Measurements from ENCODE around the gene MAPK14. TPM values are rescaled to one million over a fixed set of nuclear protein-coding genes. Genes with fewer than 3 reads are reported as not detected.

Gene MAPK14
- total RNA-seq, 2 donors from 2014 or later = 62.2 to 76.1 TPM

DNA sequence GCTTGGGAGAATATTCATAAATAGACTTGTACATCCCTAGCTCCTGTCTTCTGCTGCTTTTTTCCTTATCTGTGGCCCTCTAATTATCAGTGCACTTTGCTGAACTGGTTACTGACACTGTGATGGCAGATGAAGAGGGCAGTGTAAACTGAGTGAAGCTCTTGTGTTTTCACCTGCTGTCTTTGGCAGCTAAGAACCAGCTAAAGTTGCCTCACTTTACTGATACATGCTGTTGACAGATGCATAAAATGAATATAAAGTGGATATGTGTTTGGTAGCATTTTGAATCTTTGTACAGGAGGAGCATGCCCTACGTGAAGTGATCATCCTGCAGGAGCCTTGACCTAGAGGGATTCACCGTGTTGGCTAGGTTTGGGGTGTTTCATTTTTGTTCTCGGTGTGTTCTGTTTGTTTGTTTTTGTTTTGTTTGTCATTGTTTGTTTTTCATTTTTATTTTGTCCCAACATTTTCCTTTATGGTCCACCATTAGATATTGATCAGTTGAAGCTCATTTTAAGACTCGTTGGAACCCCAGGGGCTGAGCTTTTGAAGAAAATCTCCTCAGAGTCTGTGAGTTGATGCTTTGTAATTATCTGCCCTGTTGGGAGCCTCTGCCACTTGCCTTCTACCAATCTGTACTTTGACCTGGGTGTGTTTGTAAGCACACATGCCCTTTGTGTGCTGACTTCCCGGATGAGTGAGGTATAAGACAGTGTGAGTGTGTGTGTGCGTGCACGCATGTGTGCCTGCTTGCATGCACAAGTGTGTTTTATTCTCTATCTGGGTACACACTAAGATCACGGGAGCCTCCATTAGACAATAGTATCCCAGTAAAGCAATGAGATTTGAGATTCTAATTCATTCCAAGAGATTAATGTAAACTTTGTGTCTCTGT lies 68.1 kb downstream of the MAPK14 start:
- intact Hi-C loops (cut with DNase I) = loop anchor here (2.0 kb wide), 1 partner anchor 69 kb away; the partner anchor contains the start of gene MAPK14
- Histone ChIP-seq H3K27ac (peak overlapping the region; percentile 74), H3K27me3 (no peaks in the 10 kb centered on the region), H3K9me3 (no peaks in the 10 kb centered on the region), H3K9ac (ENCODE audit: low read depth in 2 of 2, low read length in 2 of 2) (peak overlapping the region; percentile 36 to 52), H3K36me3 (no peaks in the 10 kb centered on the region), H3K4me1 (peaks cover 4% of the 10 kb centered on the region), H3K4me3 (no peak overlapping the region)
- DNase-seq = peak; percentile 83
- no peak for TF ChIP-seq CTCF (IDR thresholded peaks at IDR 0.05)

DNA sequence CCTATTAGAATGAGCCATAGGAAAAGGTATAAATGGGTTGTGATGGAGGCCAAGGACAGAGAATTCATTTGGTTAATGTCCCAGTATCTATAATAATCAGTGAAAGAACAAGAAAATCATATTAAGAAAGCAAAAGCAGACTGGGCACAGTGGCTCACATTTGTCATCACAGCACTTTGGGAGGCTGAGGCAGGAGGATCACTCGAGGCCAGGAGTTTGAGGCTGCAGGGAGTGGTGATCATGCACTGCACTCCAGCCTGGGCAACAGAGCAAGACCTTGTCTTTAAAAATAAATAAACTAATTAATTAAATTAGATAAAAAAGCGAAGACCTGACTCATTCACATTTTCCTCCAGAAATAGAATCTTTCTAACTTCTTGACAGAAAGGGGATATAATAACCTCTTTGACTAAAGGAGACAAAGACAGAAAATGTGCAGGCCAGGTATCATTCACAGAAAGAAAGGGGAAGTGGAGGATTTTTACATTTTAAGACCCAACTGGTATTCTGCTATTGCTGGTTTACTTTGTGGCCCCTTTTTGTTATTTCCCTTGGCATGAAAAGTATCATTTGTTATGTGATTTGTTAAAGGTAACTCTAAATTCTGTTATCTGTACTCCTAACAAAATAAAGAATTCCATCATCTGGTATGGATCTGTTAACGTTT lies 70.8 kb downstream of the MAPK14 start:
- intact Hi-C loops (cut with DNase I) = no loop called here
- H3K4me3 ChIP-seq = no peak overlapping the region
- no peaks in the 10 kb centered on the region for H3K36me3 ChIP-seq
- no peak overlapping the region for H3K27ac ChIP-seq
- DNase-seq = no peak
- no peak overlapping the region for H3K9ac ChIP-seq (ENCODE audit: low read depth in 2 of 2, low read length in 2 of 2)
- no peak for TF ChIP-seq CTCF (IDR thresholded peaks at IDR 0.05)
- no peaks in the 10 kb centered on the region for H3K9me3 ChIP-seq
- H3K4me1 ChIP-seq = peaks cover 4% of the 10 kb centered on the region
- H3K27me3 ChIP-seq = no peaks in the 10 kb centered on the region

- no peak overlapping the region for H3K4me3 ChIP-seq
- intact Hi-C loops (cut with DNase I) = no loop called here
- DNase-seq = no peak
- H3K9me3 ChIP-seq = no peaks in the 10 kb centered on the region
- H3K27me3 ChIP-seq = no peaks in the 10 kb centered on the region
- H3K27ac ChIP-seq = no peak overlapping the region
- peaks cover 4% of the 10 kb centered on the region for H3K4me1 ChIP-seq
- H3K36me3 ChIP-seq = no peaks in the 10 kb centered on the region
- no peak for TF ChIP-seq CTCF (IDR thresholded peaks at IDR 0.05)
- no peak overlapping the region for H3K9ac ChIP-seq (ENCODE audit: low read depth in 2 of 2, low read length in 2 of 2)
These were observed 71.5 kb downstream of the MAPK14 start for GRCh38 chr6:36098920-36099647.

- H3K9me3 ChIP-seq = no peaks in the 10 kb centered on the region
- no peaks in the 10 kb centered on the region for H3K27me3 ChIP-seq
- no peak overlapping the region for H3K9ac ChIP-seq (ENCODE audit: low read depth in 2 of 2, low read length in 2 of 2)
- H3K27ac ChIP-seq = no peak overlapping the region
- intact Hi-C loops (cut with DNase I) = no loop called here
- DNase-seq = no peak
- H3K4me1 ChIP-seq = peaks cover under 1% of the 10 kb centered on the region
- H3K36me3 ChIP-seq = no peaks in the 10 kb centered on the region
- no peak for TF ChIP-seq CTCF (IDR thresholded peaks at IDR 0.05)
- no peak overlapping the region for H3K4me3 ChIP-seq
These were observed 72.4 kb downstream of the MAPK14 start for GRCh38 chr6:36099869-36100483.

- no peak for TF ChIP-seq CTCF (IDR thresholded peaks at IDR 0.05)
- no peak overlapping the region for H3K27ac ChIP-seq
- H3K36me3 ChIP-seq = no peaks in the 10 kb centered on the region
- H3K4me1 ChIP-seq = no peaks in the 10 kb centered on the region
- no peaks in the 10 kb centered on the region for H3K9me3 ChIP-seq
- intact Hi-C loops (cut with DNase I) = no loop called here
- no peaks in the 10 kb centered on the region for H3K27me3 ChIP-seq
- no peak for DNase-seq
- no peak overlapping the region for H3K9ac ChIP-seq (ENCODE audit: low read depth in 2 of 2, low read length in 2 of 2)
- H3K4me3 ChIP-seq = no peak overlapping the region
These were observed 74.1 kb downstream of the MAPK14 start for GRCh38 chr6:36101691-36102090.

Data from colonic mucosa (tissue), 4 donors.